SU-DHL-6 (cell line): Measurements from ENCODE around the gene PLXDC2.

Experiments used
- H2AFZ ChIP-seq: fragments of 200-600 bp; sonication (generic); 2 replicates; pipeline ENCODE4 v1.6.1; 2014; ENCODE audit warnings: low read depth, mild to moderate bottlenecking, moderate library complexity, mixed read lengths, antibody characterized with exemption, low read length; ENCODE audit not compliant: severe bottlenecking
- H3F3A ChIP-seq: fragments of 200-600 bp; shearing (Covaris generic); 2 replicates; pipeline ENCODE4 v1.6.0; 2016; ENCODE audit warnings: antibody characterized with exemption, mild to moderate bottlenecking; ENCODE audit not compliant: insufficient read depth
- H3K27ac ChIP-seq: fragments of 200-600 bp; sonication (generic); 2 replicates; pipeline ENCODE4 v1.5.1; 2016; ENCODE audit warnings: low read depth, mild to moderate bottlenecking, low read length, moderate library complexity, mixed read lengths
- H3K27me3 ChIP-seq: fragments of 200-600 bp; sonication (generic), shearing (Covaris generic); 2 replicates; pipeline ENCODE4 v1.6.0; 2014; ENCODE audit warnings: mild to moderate bottlenecking, low read length
- H3K36me3 ChIP-seq: fragments of 200-600 bp; sonication (generic); 2 replicates; pipeline ENCODE4 v1.6.1; 2014; ENCODE audit warnings: mild to moderate bottlenecking, low read length, mixed read lengths
- H3K4me2 ChIP-seq: fragments of 300-600, 200-600 bp; shearing (Covaris generic), sonication (generic); 2 replicates; pipeline ENCODE4 v1.6.0; 2014; ENCODE audit warnings: low read length, low read depth, mild to moderate bottlenecking; ENCODE audit not compliant: poor library complexity, severe bottlenecking
- H3K4me3 ChIP-seq: fragments of 200-600 bp; sonication (generic); 2 replicates; pipeline ENCODE4 v1.5.1; 2014; ENCODE audit warnings: antibody characterized with exemption, low read length, mild to moderate bottlenecking, mixed read lengths; ENCODE audit not compliant: insufficient read depth, poor library complexity, severe bottlenecking
- H3K79me2 ChIP-seq: fragments of 200-600 bp; sonication (generic); 2 replicates; pipeline ENCODE4 v1.6.1; 2014; ENCODE audit warnings: mild to moderate bottlenecking, low read length, moderate library complexity; ENCODE audit not compliant: insufficient read depth
- H3K9ac ChIP-seq: fragments of 200-600 bp; sonication (generic); 2 replicates; pipeline ENCODE4 v1.7.0; 2014; ENCODE audit warnings: mild to moderate bottlenecking, low read length
- H3K9me2 ChIP-seq: fragments of 200-600 bp; sonication (generic); replicated peaks from 2 replicates; pipeline ENCODE4 v1.6.1; 2014; ENCODE audit warnings: low read length; ENCODE audit not compliant: insufficient read depth
- H3K9me3 ChIP-seq: fragments of 200-600 bp; sonication (generic); 2 replicates; pipeline ENCODE4 v1.6.1; 2014; ENCODE audit warnings: low read length, mixed read lengths; ENCODE audit not compliant: insufficient read depth
- H4K20me1 ChIP-seq: fragments of 200-600 bp; sonication (generic); 2 replicates; pipeline ENCODE4 v1.6.1; 2014; ENCODE audit warnings: low read depth, mild to moderate bottlenecking, antibody characterized with exemption, low read length, moderate library complexity, mixed read lengths
- EZH2phosphoT487 ChIP-seq: fragments of 200-600 bp; sonication (generic), shearing (Covaris generic); conservative IDR thresholded peaks from 2 replicates; pipeline ENCODE4 v1.6.1; 2018; ENCODE audit warnings: mild to moderate bottlenecking, antibody characterized with exemption, low read length, moderate library complexity, mixed read lengths
- TF ChIP-seq, protein P1 (sequence below): fragments of 200-600 bp; sonication (generic); IDR thresholded peaks from one replicate; pipeline ENCODE4 v1.5.1; 2017; ENCODE audit warnings: antibody characterized with exemption, mild to moderate bottlenecking, low read length, moderate library complexity; ENCODE audit not compliant: insufficient read depth, poor library complexity, severe bottlenecking

PLXDC2 gene

DNA sequence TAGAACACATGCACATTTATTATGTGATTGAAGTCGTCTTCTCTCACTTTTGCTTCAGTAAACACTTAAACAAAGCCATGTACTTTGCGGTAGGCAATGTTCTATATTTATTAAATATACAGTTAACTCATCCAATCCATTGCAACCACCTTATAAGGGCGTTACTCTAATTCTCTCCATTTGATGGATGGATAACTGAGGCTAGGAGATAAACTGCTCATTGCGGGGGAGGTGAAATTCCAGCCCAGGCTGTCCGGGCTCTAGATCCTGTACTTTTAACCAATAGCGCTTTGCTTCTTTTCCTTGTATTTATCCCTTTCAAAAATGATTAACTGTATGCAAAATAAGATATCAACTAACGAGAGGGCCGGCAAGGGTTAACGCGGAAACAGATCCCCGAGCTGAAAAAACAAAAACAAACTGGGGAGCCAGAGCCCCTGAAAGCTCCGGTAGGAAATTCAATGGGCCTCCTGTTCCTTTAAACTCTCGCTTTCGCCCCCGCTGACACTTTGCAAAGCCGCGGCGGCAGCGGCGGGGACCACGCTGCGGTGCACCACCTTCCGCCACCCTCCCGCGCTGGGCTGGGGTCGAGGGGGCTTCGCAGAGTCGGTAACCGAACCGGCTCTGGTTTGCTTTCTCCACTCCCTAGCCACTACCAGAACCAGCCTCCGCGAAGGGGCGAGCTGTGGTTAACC lies 1.0 kb upstream of the PLXDC2 start:
- H3K27me3 ChIP-seq: no peaks in the 10 kb centered on the region
- H3K27ac ChIP-seq: no peak overlapping the region
- H3K9me3 ChIP-seq: no peaks in the 10 kb centered on the region
- H2AFZ ChIP-seq: no peak overlapping the region
- no peaks in the 10 kb centered on the region for H3F3A ChIP-seq
- TF ChIP-seq EZH2phosphoT487: no peak
- TF ChIP-seq, protein P1, sequence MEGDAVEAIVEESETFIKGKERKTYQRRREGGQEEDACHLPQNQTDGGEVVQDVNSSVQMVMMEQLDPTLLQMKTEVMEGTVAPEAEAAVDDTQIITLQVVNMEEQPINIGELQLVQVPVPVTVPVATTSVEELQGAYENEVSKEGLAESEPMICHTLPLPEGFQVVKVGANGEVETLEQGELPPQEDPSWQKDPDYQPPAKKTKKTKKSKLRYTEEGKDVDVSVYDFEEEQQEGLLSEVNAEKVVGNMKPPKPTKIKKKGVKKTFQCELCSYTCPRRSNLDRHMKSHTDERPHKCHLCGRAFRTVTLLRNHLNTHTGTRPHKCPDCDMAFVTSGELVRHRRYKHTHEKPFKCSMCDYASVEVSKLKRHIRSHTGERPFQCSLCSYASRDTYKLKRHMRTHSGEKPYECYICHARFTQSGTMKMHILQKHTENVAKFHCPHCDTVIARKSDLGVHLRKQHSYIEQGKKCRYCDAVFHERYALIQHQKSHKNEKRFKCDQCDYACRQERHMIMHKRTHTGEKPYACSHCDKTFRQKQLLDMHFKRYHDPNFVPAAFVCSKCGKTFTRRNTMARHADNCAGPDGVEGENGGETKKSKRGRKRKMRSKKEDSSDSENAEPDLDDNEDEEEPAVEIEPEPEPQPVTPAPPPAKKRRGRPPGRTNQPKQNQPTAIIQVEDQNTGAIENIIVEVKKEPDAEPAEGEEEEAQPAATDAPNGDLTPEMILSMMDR: no peak
- H3K9ac ChIP-seq: no peak overlapping the region
- H3K4me3 ChIP-seq: no peak overlapping the region
- H3K9me2 ChIP-seq: no peaks in the 10 kb centered on the region
- no peak overlapping the region for H3K4me2 ChIP-seq
- no peaks in the 10 kb centered on the region for H3K79me2 ChIP-seq
- H4K20me1 ChIP-seq: no peaks in the 10 kb centered on the region
- H3K36me3 ChIP-seq: no peaks in the 10 kb centered on the region

DNA sequence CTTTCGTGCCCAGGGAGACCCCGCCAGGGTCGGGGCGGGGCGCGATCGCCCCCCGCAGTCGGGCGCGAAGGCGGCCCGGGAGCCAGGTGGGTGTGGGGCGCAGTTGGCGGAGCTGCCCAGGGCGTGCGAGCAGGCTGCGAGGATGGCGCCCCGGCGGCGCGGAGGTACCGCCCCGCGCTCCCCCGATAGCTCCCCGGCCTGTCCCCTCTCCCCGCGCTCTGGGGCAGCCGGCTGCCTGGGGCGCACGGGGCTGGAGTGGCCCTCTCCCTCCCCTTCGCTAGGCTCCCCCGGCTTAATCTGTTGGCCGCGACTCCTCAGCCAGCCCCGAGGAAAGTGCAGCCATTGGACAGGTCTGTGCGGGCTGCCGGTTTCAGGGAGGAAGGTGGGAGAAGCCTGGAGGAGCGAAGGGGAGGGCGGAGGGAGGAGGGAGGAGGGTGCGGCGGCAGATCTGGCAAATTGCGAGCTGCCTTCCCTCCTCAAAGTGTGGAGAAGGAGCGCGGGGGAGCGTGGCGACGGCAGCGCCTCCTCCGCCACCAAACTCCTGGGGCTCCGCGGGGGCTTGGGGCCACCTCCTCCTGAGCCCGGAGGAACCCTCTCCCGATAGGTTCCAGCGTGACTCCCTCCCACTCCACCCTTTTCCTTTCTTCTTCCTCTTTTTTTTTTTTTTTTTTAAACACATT lies 361 bp upstream of the PLXDC2 start:
- Histone ChIP-seq H3K4me3 (no peak overlapping the region), H3K27ac (no peak overlapping the region), H3K4me2 (no peak overlapping the region), H3K36me3 (no peaks in the 10 kb centered on the region), H4K20me1 (no peaks in the 10 kb centered on the region), H3K9me3 (no peaks in the 10 kb centered on the region), H3F3A (no peaks in the 10 kb centered on the region), H3K9me2 (no peaks in the 10 kb centered on the region), H2AFZ (no peak overlapping the region), H3K79me2 (no peaks in the 10 kb centered on the region), H3K9ac (no peak overlapping the region), H3K27me3 (no peaks in the 10 kb centered on the region)
- TF ChIP-seq EZH2phosphoT487: no peak
- TF ChIP-seq, protein P1: no peak

GRCh38 chr10:19817231-19817933 lies 1.1 kb downstream of the PLXDC2 start:
- H3K9ac ChIP-seq: no peak overlapping the region
- H3K27ac ChIP-seq: no peak overlapping the region

More at GRCh38 chr10:19817231-19817933, 1.1 kb downstream of the PLXDC2 start:
- no peak for TF ChIP-seq EZH2phosphoT487
- TF ChIP-seq, protein P1: no peak
- no peaks in the 10 kb centered on the region for H4K20me1 ChIP-seq
- no peaks in the 10 kb centered on the region for H3K79me2 ChIP-seq
- H2AFZ ChIP-seq: no peak overlapping the region
- H3F3A ChIP-seq: no peaks in the 10 kb centered on the region
- H3K4me2 ChIP-seq: no peak overlapping the region
- H3K4me3 ChIP-seq: no peak overlapping the region
- no peaks in the 10 kb centered on the region for H3K27me3 ChIP-seq
- H3K9me3 ChIP-seq: no peaks in the 10 kb centered on the region
- H3K36me3 ChIP-seq: no peaks in the 10 kb centered on the region
- no peaks in the 10 kb centered on the region for H3K9me2 ChIP-seq
